K562 (cell line): ENCODE results near the gene GRM5. TPM values are rescaled to one million over a fixed set of nuclear protein-coding genes. Genes with fewer than 3 reads are reported as not detected.
A peak's percentile ranks its signal among the peaks of the same experiment; 100 is the strongest.

ENCODE experiments used
- ATAC-seq: fragments of 200-7000 bp; cut with Tn5 transposase; 3 replicates; pipeline ENCODE4 v1.9.1; 2020; ENCODE audit warnings: moderate library complexity
- BruUV-seq: library from RNA; stranded (reverse); fragments of 400-500 nt; replicated peaks from 2 replicates; lab custom pipeline; 2021; lab: Mats Ljungman, UMichigan
- CTCF ChIA-PET: fragments of 300-600 bp; formaldehyde crosslinking; extraction: SDS; loops from one replicate; lab custom pipeline; 2021; ENCODE audit warnings: low intra/inter-chr PET ratio; lab: Yijun Ruan, JAX
- POLR2A ChIA-PET: fragments of 300-600, 350-650 bp; sonication (Branson Sonifier 250); formaldehyde crosslinking; extraction: SDS; loops from one replicate; lab custom pipeline; 2021; ENCODE audit warnings: antibody characterized with exemption, inconsistent platforms; lab: Yijun Ruan, JAX
- DNase-seq, 4 experiments: peaks; one replicate each; pipeline versions ENCODE4 v3.0.0 to v3.0.0-alpha.2; 2011 to 2018; ENCODE audit warnings: low spot score in 3 of 4, mixed read lengths in 3 of 4; ENCODE audit errors: extremely low read depth in 1 of 4
- FAIRE-seq: peaks from 2 replicates; lab custom pipeline; 2011; peaks lifted over from hg19 to GRCh38; lab: Jason Lieb, UNC
- H2AFZ ChIP-seq: 2 replicates; pipeline ENCODE4 v1.6.0; 2011; ENCODE audit warnings: low read depth, low read length, control low read depth, inconsistent platforms
- H3K27ac ChIP-seq: fragments of 200-600 bp; 3 replicates; pipeline ENCODE4 v1.8.0; 2011; ENCODE audit warnings: low read depth, mild to moderate bottlenecking, control low read depth, inconsistent platforms, low read length, moderate library complexity, mixed read lengths; ENCODE audit errors: extremely low read depth
- H3K27me3 ChIP-seq, 2 experiments: fragments of 300-600 bp in 1 of 2; 2 replicates in 1 of 2; 3 replicates in 1 of 2; pipeline versions ENCODE4 v1.6.0 to v1.8.0; 2011; ENCODE audit warnings: inconsistent platforms in 2 of 2, low read length in 2 of 2, mild to moderate bottlenecking in 1 of 2, mixed read lengths in 1 of 2, moderate library complexity in 1 of 2; ENCODE audit not compliant: control insufficient read depth in 2 of 2, insufficient read depth in 2 of 2
- H3K36me3 ChIP-seq: fragments of 300-600 bp; 3 replicates; pipeline ENCODE4 v1.8.0; 2011; ENCODE audit warnings: mild to moderate bottlenecking, low read length, inconsistent platforms; ENCODE audit not compliant: control insufficient read depth, insufficient read depth
- H3K4me1 ChIP-seq, 2 experiments: fragments of 200-600 bp in 1 of 2; replicated peaks in 1 of 2; 2 replicates in 1 of 2; 3 replicates in 1 of 2; pipeline versions ENCODE4 v1.5.1 to v1.8.0; 2011; ENCODE audit warnings: inconsistent platforms in 2 of 2, low read length in 2 of 2, mild to moderate bottlenecking in 1 of 2, mixed read lengths in 1 of 2, moderate library complexity in 1 of 2; ENCODE audit not compliant: control insufficient read depth in 2 of 2, insufficient read depth in 2 of 2
- H3K4me2 ChIP-seq: 2 replicates; pipeline ENCODE4 v1.6.1; 2011; ENCODE audit warnings: low read length, control low read depth, inconsistent platforms, mixed read lengths; ENCODE audit not compliant: insufficient read depth
- H3K4me3 ChIP-seq: fragments of 200-600 bp; sonication (generic), shearing (Covaris generic); 2 replicates; pipeline ENCODE4 v1.5.1; 2016; ENCODE audit warnings: control low read depth, inconsistent platforms
- H3K79me2 ChIP-seq: fragments of 200-600 bp; 3 replicates; pipeline ENCODE4 v1.8.0; 2011; ENCODE audit warnings: low read length, inconsistent platforms; ENCODE audit not compliant: control insufficient read depth, insufficient read depth
- H3K9ac ChIP-seq, 2 experiments: 2 replicates each; pipeline versions ENCODE4 v1.6.0 to v1.6.1; 2011; ENCODE audit warnings: low read depth in 2 of 2, low read length in 2 of 2, control low read depth in 1 of 2, inconsistent platforms in 1 of 2, mild to moderate bottlenecking in 1 of 2, mixed read lengths in 1 of 2; ENCODE audit not compliant: insufficient read depth in 1 of 2
- H3K9me1 ChIP-seq: one replicate; pipeline ENCODE4 v1.6.0; 2011; ENCODE audit warnings: inconsistent platforms, mild to moderate bottlenecking, low read length, moderate library complexity; ENCODE audit not compliant: control insufficient read depth, insufficient read depth
- H3K9me3 ChIP-seq: replicated peaks from 2 replicates; pipeline ENCODE4 v1.5.1; 2011; ENCODE audit warnings: low read depth, low read length, inconsistent platforms; ENCODE audit not compliant: control insufficient read depth, insufficient read depth
- H4K20me1 ChIP-seq: replicated peaks from 2 replicates; pipeline ENCODE4 v1.6.1; 2011; ENCODE audit warnings: low read length, inconsistent platforms, mixed read lengths; ENCODE audit not compliant: control insufficient read depth, insufficient read depth
- CTCF ChIP-seq, 3 experiments: IDR thresholded peaks in 2 of 3; conservative IDR thresholded peaks in 1 of 3; 2 replicates each; pipeline ENCODE4 v1.5.1; 2011 to 2012; ENCODE audit warnings: low read length in 3 of 3, mild to moderate bottlenecking in 3 of 3, control low read depth in 2 of 3, improper control_type of control experiment in 1 of 3, inconsistent platforms in 1 of 3, low read depth in 1 of 3, mixed read lengths in 1 of 3, moderate library complexity in 1 of 3; ENCODE audit not compliant: insufficient read depth in 2 of 3
- RAD21 ChIP-seq, 2 experiments: fragments of 250-450 bp in 1 of 2; fragments of 450-650 bp in 1 of 2; sonication (Bioruptor Pico) in 1 of 2; formaldehyde crosslinking in 1 of 2; IDR thresholded peaks in 1 of 2; conservative IDR thresholded peaks in 1 of 2; 2 replicates each; pipeline versions ENCODE4 v1.4.0 to v1.8.0; 2020 to 2022; ENCODE audit warnings: mild to moderate bottlenecking in 2 of 2, moderate library complexity in 1 of 2
- RBBP5 ChIP-seq: fragments of 200-600 bp; sonication (generic); IDR thresholded peaks from 2 replicates; pipeline ENCODE4 v1.6.1; 2012; ENCODE audit warnings: borderline replicate concordance, mild to moderate bottlenecking, low read length, control low read depth, inconsistent platforms; ENCODE audit not compliant: insufficient read depth, poor library complexity, severe bottlenecking
- REST ChIP-seq, 2 experiments: fragments of 450-650 bp; formaldehyde crosslinking in 1 of 2; IDR thresholded peaks; 2 replicates each; pipeline versions ENCODE4 v1.4.0 to v1.6.1; 2014 to 2020; ENCODE audit warnings: mild to moderate bottlenecking in 2 of 2, borderline replicate concordance in 1 of 2, low read depth in 1 of 2
- WGBS: fragments of 100-300 bp; shearing (Covaris generic); methylation state at CpG from one replicate; pipeline ENCODE4 v1.1.6; 2016; ENCODE audit warnings: low coverage, mixed read lengths; ENCODE audit not compliant: insufficient coverage; ENCODE audit errors: missing lambda C conversion rate; 5-methylcytosine and 5-hydroxymethylcytosine counted together
- in situ Hi-C: fragments of 300-500 bp; cut with MboI; formaldehyde crosslinking; loops from 4 replicates; pipeline ENCODE4 v1.15.0; 2018; ENCODE audit warnings: inconsistent platforms, mixed read lengths
- intact Hi-C: fragments of 100-400 bp; cut with micrococcal nuclease; formaldehyde crosslinking; loops from 2 replicates; pipeline ENCODE4 v1.14.2; 2022
- polyA plus RNA-seq, 8 experiments: library from polyadenylated mRNA; depleted of rRNA in 4 of 8; stranded (reverse) in 5 of 8; unstranded in 3 of 8; fragments of >200 nt; fragmentation: Nextera tagmentation in 2 of 8; fragmentation: Illumina TruSeq in 1 of 8; extraction: Ambion mirVana in 2 of 8; extraction: Trizol in 1 of 8; gene quantifications; 2 replicates each; pipeline versions ENCODE4 v1.2.1 to v1.2.3, GENCODE V29; 2011 to 2014; ENCODE audit warnings: inconsistent platforms in 1 of 8, missing spikeins in 1 of 8
- total RNA-seq, 7 experiments: library from RNA; depleted of rRNA in 6 of 7; stranded (reverse); fragments of >200 nt in 6 of 7; fragmentation: Illumina TruSeq in 2 of 7; extraction: Trizol in 2 of 7; gene quantifications; 2 replicates each; pipeline versions ENCODE4 v1.2.1 to v1.2.3, GENCODE V29; 2011 to 2021; ENCODE audit warnings: low replicate concordance in 1 of 7

Gene GRM5
- total and polyA plus RNA-seq, 9 of the 15 experiments (the other 6 are each of a cell fraction or from before 2014, with no cell fraction given) = not detected

GRCh38 chr11:88494848-88495247 lies 570.9 kb downstream of the GRM5 start:
- no peaks in the 10 kb centered on the region for H3K79me2 ChIP-seq
- intact Hi-C loops (loop anchor here (1.0 kb wide), 1 partner anchor 392 kb away; no protein-coding TSS in a partner anchor), in situ Hi-C loops (no loop called here)
- CTCF ChIA-PET = interaction anchor here (0.8 to 1.4 kb wide), 2 partner anchors 391 to 478 kb away, joined by 3 to 7 read pairs; no protein-coding TSS in a partner anchor
- no peaks in the 10 kb centered on the region; the same call in 1 of the 2 replicates for H3K9me3 ChIP-seq
- ATAC-seq (peak; percentile 92), FAIRE-seq (peak; percentile 49), DNase-seq (peak in 2 of 4 experiments; percentile 10 to 35)
- no peak overlapping the region for H3K4me3 ChIP-seq
- no peaks in the 10 kb centered on the region for H3K9me1 ChIP-seq
- no peak overlapping the region for H3K27ac ChIP-seq
- H3K27me3 ChIP-seq = no peaks in the 10 kb centered on the region
- peak; percentile 54; the same call in 1 of the 2 replicates for TF ChIP-seq REST (IDR thresholded peaks at IDR 0.05; ENCODE audit: borderline replicate concordance)
- TF ChIP-seq REST (CRISPR knock-in tag; IDR thresholded peaks at IDR 0.05; ENCODE audit: low read depth) = no peak
- TF ChIP-seq RAD21 (CRISPR knock-in tag; conservative IDR thresholded peaks at IDR 0.05 in 1 of 2, IDR thresholded peaks at IDR 0.05 in 1 of 2) = peak; percentile 25 to 67; a peak in 3 of 4 replicates
- no peak for TF ChIP-seq RBBP5
- TF ChIP-seq CTCF (IDR thresholded peaks at IDR 0.05 in 2 of 3, conservative IDR thresholded peaks at IDR 0.05 in 1 of 3; ENCODE audit: insufficient read depth in 2 of 3, low read depth in 1 of 3, low read length in 3 of 3) = peak; percentile 21 to 57 (median 33); a peak in 3 of 6 replicates
- no peaks in the 10 kb centered on the region for H4K20me1 ChIP-seq
- 9% methylated on average over 2 of the region's 2 CpGs for WGBS
- no peaks in the 10 kb centered on the region for H3K4me1 ChIP-seq
- POLR2A ChIA-PET = no interaction called here
- no peaks in the 10 kb centered on the region for H3K36me3 ChIP-seq
- no peak overlapping the region for H2AFZ ChIP-seq
- no TSS peak for BruUV-seq
- H3K4me2 ChIP-seq = no peak overlapping the region
- H3K9ac ChIP-seq = no peak overlapping the region
